GM19351 (cell line): Measurements from ENCODE around the gene GRIN3B.
A peak's percentile ranks its signal among the peaks of the same experiment; 100 is the strongest.

Experiments
- ATAC-seq: cut with Tn5 transposase; IDR thresholded peaks from one replicate; pipeline ENCODE4 v1.9.1; 2021; ENCODE audit warnings: mild to moderate bottlenecking, moderate library complexity; ENCODE audit not compliant: unreplicated experiment

The GRIN3B gene

DNA sequence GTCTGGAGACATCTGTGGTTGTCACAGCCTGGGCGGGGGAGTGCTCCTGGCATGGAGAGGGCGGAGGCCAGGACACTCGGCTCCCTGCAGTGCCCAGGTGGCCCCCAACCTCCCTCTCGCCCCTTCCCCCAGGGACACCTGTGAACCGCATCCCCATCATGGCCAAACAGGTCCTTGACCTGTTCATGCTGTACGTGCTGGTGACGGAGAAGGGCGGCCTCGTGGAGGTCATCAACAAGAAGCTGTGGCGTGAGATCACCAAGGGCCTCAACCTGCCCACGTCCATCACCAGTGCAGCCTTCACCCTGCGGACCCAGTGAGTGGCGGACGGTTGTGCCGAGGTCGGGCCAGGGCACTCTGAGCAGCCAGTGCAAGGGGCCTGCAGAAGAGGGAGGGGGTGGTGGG is 36.1 kb upstream of the GRIN3B start:
- no peak for ATAC-seq

GRCh38 chr19:964761-965694 is 35.2 kb upstream of the GRIN3B start:
- ATAC-seq, result no peak

DNA sequence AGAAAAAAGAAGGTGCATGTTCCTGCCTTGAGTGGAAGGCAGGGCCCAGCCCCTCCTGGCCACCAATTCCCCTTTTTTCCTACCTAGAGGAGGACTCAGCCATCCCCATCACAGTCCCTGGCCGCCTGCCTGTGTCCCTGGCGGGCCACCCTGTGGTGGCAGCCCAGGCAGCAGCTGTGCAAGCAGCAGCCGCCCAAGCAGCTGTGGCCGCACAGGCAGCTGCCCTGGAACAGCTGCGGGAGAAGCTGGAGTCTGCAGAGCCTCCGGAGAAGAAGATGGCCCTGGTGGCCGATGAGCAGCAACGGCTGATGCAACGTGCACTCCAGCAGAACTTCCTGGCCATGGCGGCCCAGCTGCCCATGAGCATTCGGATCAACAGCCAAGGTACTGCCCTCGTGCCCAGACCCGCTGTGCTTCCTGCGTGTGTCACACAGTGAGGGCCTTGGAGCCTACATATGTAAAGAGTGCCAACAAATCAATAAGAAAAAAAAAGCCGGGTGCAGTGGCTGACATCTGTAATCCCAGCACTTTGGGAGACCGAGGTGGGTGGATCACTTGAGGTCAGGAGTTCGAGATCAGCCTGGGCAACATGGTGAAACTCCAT is 33.6 kb upstream of the GRIN3B start:
- ATAC-seq, result no peak

GRCh38 chr19:970695-971094 is 29.5 kb upstream of the GRIN3B start:
- ATAC-seq, result no peak

GRCh38 chr19:971795-972194 is 28.4 kb upstream of the GRIN3B start:
- no peak for ATAC-seq

- no peak for ATAC-seq
Observed at GRCh38 chr19:972281-972680, 27.9 kb upstream of the GRIN3B start.

GRCh38 chr19:973726-974563 is 26.3 kb upstream of the GRIN3B start:
- ATAC-seq, result no peak

DNA sequence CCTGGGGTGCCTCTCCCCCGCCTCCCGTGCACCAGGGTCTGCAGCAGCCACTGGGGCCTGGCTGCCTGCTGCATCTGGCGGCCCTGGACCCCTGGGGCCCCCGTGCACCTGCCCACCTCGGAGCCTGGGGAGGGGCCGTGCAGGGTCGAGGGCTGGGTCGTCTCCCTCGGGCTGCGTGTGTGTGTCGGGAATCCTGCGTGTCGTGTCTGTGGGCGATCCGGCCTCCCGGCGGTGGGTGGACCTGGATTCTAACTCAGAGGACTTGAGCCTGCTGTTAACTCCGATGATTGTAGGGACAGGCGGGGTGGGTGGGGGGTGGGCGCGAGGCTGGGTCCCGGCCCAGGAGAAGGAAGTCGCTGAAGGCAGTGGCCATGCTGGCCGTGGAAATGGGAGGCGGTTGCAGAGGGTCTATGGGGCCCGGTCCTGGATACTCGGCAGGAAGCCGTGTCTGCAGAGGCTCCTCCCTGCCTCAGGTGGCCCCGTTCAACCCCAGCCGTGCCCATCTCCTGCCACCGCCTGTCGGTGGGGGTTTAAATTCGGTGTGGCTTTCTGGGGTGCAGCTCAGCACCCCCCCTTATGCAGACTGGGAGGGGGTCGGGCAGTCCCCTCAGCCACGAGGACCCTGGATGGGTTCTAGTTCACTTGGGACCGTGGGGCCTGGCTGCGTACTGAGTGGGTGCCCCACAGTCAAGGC is 25.5 kb upstream of the GRIN3B start:
- no peak for ATAC-seq

DNA sequence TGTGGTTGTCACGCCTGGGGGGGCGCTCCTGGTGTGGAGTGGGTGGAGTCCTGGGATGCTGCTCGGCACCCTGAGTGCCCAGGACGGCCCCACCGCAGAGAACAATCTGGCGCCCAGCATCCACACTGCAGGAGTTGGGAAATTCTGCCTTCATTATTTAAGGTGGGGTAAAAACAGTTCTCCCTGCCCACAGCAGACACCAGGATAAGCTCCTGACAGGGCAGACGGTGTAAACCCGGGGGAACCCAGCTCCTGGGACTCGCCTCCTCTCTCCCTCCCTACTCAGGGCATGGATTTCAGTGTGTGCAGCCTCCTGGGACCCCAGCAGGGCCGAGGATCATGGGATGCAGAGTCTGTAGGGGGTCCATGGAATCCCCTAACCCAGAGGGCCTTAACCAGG is 23.7 kb upstream of the GRIN3B start:
- ATAC-seq, result no peak

- no peak for ATAC-seq
Observed at GRCh38 chr19:977058-977464, 23.2 kb upstream of the GRIN3B start.

GRCh38 chr19:979318-979741 is 20.9 kb upstream of the GRIN3B start:
- no peak for ATAC-seq

DNA sequence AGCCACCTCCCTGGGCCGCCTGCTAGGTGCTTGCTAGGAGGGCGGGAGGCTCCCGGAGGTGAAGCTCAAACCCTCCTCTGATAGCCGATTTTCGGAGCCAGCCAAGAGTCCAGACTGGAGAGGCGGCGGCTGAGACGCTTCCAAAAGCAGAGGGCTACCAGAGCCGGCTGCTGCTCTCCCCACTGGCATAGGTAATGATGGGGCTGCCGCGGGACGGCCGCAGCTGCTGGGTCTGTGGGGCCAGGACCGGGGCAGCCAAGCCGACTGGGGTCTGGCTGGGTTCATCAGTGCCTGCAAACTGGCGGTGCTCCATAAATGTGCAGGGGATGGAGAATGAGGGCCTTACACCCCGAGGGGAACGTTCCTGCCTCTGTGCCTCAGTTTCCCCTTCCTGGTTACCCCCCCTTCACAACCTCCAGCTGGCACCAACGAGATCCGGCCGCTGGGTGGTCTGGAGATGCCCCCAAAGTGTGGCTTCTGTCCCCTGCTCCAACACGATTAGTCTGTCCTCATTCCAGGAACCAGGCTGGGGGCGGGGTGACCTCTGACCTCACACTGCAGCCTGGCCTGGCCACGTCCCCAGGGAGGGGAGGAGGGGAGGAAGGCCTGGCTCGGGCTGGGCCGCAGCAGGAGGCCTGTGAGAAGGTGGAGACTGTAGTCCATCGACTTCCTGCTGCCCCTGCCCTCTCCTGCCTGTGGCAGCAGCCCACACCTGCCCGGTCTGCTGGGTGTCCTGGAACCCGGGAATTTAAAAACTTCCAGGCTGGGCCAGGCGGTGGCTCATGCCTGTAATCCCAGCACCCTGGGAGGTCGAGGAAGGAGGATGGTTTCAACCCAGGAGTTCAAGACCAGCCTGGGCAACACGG is 19.9 kb upstream of the GRIN3B start:
- ATAC-seq, result no peak

DNA sequence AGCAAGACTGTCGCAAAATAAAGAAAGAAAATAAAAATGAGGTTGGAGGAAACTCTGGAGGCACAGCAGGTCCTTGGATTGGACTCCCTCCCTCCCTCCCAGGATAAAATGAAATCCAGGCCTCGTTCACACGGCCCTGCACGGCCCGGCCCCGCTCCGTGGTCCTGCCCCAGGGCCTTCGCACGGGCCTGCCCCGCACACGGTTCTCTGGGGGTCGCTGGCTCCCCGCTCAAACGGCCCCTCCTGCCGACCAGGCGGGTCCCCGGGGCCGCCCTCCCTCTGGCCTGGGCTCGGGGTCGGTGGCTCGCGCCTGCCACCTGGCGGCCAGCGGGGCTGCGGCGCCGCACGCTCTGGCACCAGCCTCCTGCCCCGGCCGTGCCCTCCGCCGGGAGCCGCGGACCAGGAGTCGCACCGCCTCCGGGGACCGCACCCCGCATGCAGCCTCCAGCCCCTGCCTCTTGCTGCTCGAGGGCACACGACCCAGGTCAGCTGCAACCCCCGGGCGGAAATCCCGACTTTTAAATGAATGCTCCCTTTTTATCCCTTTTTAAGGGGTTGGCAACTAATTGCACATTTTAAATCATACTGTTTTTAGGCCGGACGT is 17.6 kb upstream of the GRIN3B start:
- ATAC-seq, result peak; percentile 45

- peak; percentile 77 for ATAC-seq
Observed at GRCh38 chr19:984165-984967, 15.9 kb upstream of the GRIN3B start, which contains the start of gene WDR18. TSS of gene WDR18 (plus strand) at chr19:984345. CDS start at chr19:984354, 9 bp downstream.

GRCh38 chr19:986083-986482 is 14.1 kb upstream of the GRIN3B start:
- no peak for ATAC-seq

DNA sequence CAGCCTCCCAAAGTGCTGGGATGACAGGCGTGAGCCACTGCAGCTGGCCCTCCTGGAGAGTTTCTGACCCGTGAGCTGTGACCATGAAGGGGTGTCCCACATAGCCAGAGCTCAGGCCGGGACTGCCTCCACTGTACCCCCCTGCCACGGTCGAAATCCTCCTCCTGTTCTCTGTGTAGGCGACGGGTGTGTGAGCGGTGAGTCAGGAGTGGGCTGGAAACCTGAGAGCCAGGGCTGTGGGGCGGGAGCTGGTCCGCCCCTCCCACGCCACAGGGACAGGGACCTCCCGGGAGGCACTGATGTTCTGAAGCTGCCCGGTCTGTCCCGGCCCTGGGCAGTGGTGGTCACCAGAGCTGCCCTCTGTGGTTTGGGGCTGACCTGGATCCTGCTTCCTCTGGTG is 12.1 kb upstream of the GRIN3B start:
- no peak for ATAC-seq

DNA sequence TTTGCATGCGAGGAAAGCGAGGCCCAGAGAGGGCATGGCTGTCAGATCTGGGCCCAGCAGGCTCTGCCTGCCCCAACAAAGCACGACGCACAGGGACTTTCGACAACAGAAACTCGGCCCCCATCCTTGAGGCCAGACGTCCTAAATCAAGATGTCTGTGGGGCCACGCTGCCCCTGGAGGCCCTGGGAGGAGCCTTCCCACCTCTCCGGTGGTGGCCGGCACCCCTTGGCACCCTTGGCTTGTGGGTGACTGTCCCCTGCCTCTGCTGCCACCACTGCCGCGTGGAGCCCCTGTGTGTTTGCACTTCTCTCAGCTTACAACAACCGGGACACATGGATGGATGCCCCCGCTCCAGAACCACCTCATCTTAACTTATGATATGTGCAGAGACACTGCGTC is 11.7 kb upstream of the GRIN3B start:
- no peak for ATAC-seq

DNA sequence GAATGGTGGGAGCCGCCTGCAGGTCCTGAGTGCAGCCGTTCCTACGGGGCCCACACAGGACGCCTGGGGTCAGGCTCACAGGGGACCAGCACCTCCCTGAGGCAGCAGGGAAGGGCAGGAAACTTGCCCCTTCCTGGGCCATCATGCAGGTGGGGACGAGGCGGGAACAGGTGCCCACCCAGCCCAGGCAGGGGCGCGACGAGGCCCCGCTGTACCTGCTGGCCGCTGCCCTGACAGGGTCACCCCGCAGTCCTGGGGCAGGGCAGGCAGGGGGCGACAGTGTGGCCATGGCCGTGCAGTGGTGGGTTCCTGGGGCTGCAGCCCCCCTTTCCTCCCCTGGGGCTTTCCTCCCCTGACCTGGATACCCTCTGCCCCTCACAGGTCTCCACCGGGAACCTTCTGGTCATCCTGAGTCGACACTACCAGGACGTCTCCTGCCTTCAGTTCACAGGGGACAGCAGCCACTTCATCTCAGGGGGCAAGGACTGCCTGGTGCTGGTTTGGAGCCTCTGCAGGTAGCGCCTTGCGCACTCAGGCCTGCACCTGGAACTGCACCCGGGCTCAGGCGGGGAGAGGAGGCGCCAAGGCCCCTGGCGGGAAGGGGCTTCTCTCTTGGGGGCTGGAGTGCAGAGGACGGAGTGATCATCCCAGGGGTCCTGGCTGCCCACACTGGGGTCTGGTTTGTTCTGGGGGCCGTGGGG is 10.7 kb upstream of the GRIN3B start:
- ATAC-seq, result no peak
